GM12878 (cell line): ENCODE measurements around the gene B4GALNT4. TPM values are rescaled to one million over a fixed set of nuclear protein-coding genes. Genes with fewer than 3 reads are reported as not detected.

Experiments used
- ATAC-seq: fragments of 200-7000 bp; cut with Tn5 transposase; 3 replicates; pipeline ENCODE4 v1.9.1; 2020; ENCODE audit warnings: mild to moderate bottlenecking, moderate library complexity
- BruUV-seq: library from RNA; stranded (reverse); fragments of 400-500 nt; replicated peaks from 2 replicates; lab custom pipeline; 2021; lab: Mats Ljungman, UMichigan
- CTCF ChIA-PET: fragments of 300-600 bp; sonication (Branson Sonifier 250); formaldehyde crosslinking; extraction: SDS; loops from one replicate; lab custom pipeline; 2021; ENCODE audit warnings: inconsistent platforms; lab: Yijun Ruan, JAX
- POLR2A ChIA-PET: fragments of 350-600 bp; formaldehyde crosslinking; extraction: SDS; loops from one replicate; lab custom pipeline; 2021; ENCODE audit warnings: inconsistent platforms; lab: Charles Lee
- RAD21 ChIA-PET: fragments of 300-600 bp; sonication (Branson Sonifier 250); formaldehyde crosslinking; loops from one replicate; lab custom pipeline; 2023; ENCODE audit warnings: antibody characterized with exemption; ENCODE audit not compliant: unreplicated experiment; lab: Charles Lee
- SMC1A ChIA-PET: fragments of 300-600 bp; sonication (Branson Sonifier 250); formaldehyde crosslinking; loops from one replicate; lab custom pipeline; 2023; ENCODE audit not compliant: unreplicated experiment, uncharacterized antibody; lab: Charles Lee
- DNase-seq: peaks from one replicate; pipeline ENCODE4 v3.0.0-alpha.2; 2011; ENCODE audit warnings: low read depth, low spot score
- FAIRE-seq: peaks from 3 replicates; lab custom pipeline; 2011; peaks lifted over from hg19 to GRCh38; lab: Jason Lieb, UNC
- H2AFZ ChIP-seq: 2 replicates; pipeline ENCODE4 v1.6.0; 2011; ENCODE audit warnings: low read depth, low read length, control low read depth; ENCODE audit not compliant: control insufficient read depth
- H3K27ac ChIP-seq: 2 replicates; pipeline ENCODE4 v1.5.1; 2011; ENCODE audit warnings: control low read depth; ENCODE audit not compliant: control insufficient read depth, insufficient read depth
- H3K27me3 ChIP-seq, 2 experiments: replicated peaks in 1 of 2; 2 replicates each; pipeline versions ENCODE4 v1.6.0 to v1.6.1; 2011; ENCODE audit warnings: low read length in 1 of 2; ENCODE audit not compliant: control insufficient read depth in 2 of 2, insufficient read depth in 2 of 2
- H3K36me3 ChIP-seq, 2 experiments: 2 replicates each; pipeline ENCODE4 v1.5.1; 2011; ENCODE audit warnings: low read length in 1 of 2; ENCODE audit not compliant: control insufficient read depth in 2 of 2, insufficient read depth in 2 of 2
- H3K4me1 ChIP-seq: 2 replicates; pipeline ENCODE4 v1.6.1; 2011; ENCODE audit warnings: mild to moderate bottlenecking, low read length, moderate library complexity, mixed read lengths; ENCODE audit not compliant: control insufficient read depth, insufficient read depth
- H3K4me2 ChIP-seq: 2 replicates; pipeline ENCODE4 v1.6.0; 2011; ENCODE audit warnings: control low read depth; ENCODE audit not compliant: control insufficient read depth, insufficient read depth
- H3K4me3 ChIP-seq: fragments of 200-600 bp; sonication (generic); 2 replicates; pipeline ENCODE4 v1.5.1; 2016
- H3K79me2 ChIP-seq: 2 replicates; pipeline ENCODE4 v1.6.0; 2011; ENCODE audit warnings: low read length; ENCODE audit not compliant: control insufficient read depth, insufficient read depth
- H3K9ac ChIP-seq: 2 replicates; pipeline ENCODE4 v1.8.0; 2011; ENCODE audit warnings: low read length, control low read depth, mixed read lengths; ENCODE audit not compliant: control insufficient read depth, insufficient read depth
- H3K9me3 ChIP-seq: replicated peaks from 3 replicates; pipeline ENCODE4 v1.5.1; 2011; ENCODE audit warnings: mild to moderate bottlenecking, low read length; ENCODE audit not compliant: control insufficient read depth, insufficient read depth
- H4K20me1 ChIP-seq: 2 replicates; pipeline ENCODE4 v1.6.0; 2011; ENCODE audit not compliant: control insufficient read depth, insufficient read depth
- ASH2L ChIP-seq: fragments of 300-600, 200-600 bp; sonication (generic); IDR thresholded peaks from 2 replicates; pipeline ENCODE4 v1.6.1; 2017; ENCODE audit warnings: low read depth, mild to moderate bottlenecking, borderline replicate concordance
- BHLHE40 ChIP-seq, 2 experiments: fragments of 450-650 bp in 1 of 2; IDR thresholded peaks; 2 replicates each; pipeline ENCODE4 v1.6.1; 2011 to 2017; ENCODE audit warnings: low read depth in 2 of 2, borderline replicate concordance in 1 of 2, improper control_type of control experiment in 1 of 2, low read length in 1 of 2, mild to moderate bottlenecking in 1 of 2
- BRCA1 ChIP-seq: IDR thresholded peaks from 2 replicates; pipeline ENCODE4 v1.6.1; 2011; ENCODE audit warnings: low read depth, low read length, improper control_type of control experiment
- CHD2 ChIP-seq: IDR thresholded peaks from 2 replicates; pipeline ENCODE4 v1.6.1; 2011; ENCODE audit warnings: low read depth, low read length, improper control_type of control experiment, borderline replicate concordance
- EGR1 ChIP-seq, 2 experiments: IDR thresholded peaks; 1 replicate in 1 of 2; 2 replicates in 1 of 2; pipeline ENCODE4 v1.6.1; 2011 to 2012; ENCODE audit warnings: low read depth in 2 of 2, low read length in 2 of 2, borderline replicate concordance in 1 of 2, mild to moderate bottlenecking in 1 of 2, moderate library complexity in 1 of 2
- ESRRA ChIP-seq: IDR thresholded peaks from 2 replicates; pipeline ENCODE4 v1.6.1; 2012; ENCODE audit warnings: mild to moderate bottlenecking, low read length, improper control_type of control experiment
- GABPA ChIP-seq: IDR thresholded peaks from 2 replicates; pipeline ENCODE4 v1.6.1; 2014; ENCODE audit warnings: antibody characterized with exemption, low read depth, mild to moderate bottlenecking, inconsistent platforms
- GATAD2B ChIP-seq: fragments of 450-650 bp; conservative IDR thresholded peaks from 2 replicates; pipeline ENCODE4 v1.6.1; 2017; ENCODE audit warnings: low read depth, mild to moderate bottlenecking, moderate library complexity
- IRF4 ChIP-seq: IDR thresholded peaks from 2 replicates; pipeline ENCODE4 v1.6.1; 2011; ENCODE audit warnings: low read depth, low read length
- JUNB ChIP-seq: IDR thresholded peaks from 2 replicates; pipeline ENCODE4 v1.6.1; 2016; ENCODE audit warnings: antibody characterized with exemption, mild to moderate bottlenecking
- MLLT1 ChIP-seq: fragments of 450-650 bp; IDR thresholded peaks from 2 replicates; pipeline ENCODE4 v1.6.1; 2016; ENCODE audit warnings: mild to moderate bottlenecking
- MYC ChIP-seq: IDR thresholded peaks from 2 replicates; pipeline ENCODE4 v1.6.1; 2011; ENCODE audit warnings: mild to moderate bottlenecking, low read length, moderate library complexity, inconsistent platforms; ENCODE audit not compliant: insufficient read depth, insufficient replicate concordance, insufficient read length, severe bottlenecking
- POLR2AphosphoS5 ChIP-seq: IDR thresholded peaks from 2 replicates; pipeline ENCODE4 v1.6.1; 2011; ENCODE audit warnings: mild to moderate bottlenecking, low read length, inconsistent platforms
- RAD51 ChIP-seq: fragments of 450-650 bp; IDR thresholded peaks from 2 replicates; pipeline ENCODE4 v1.6.1; 2016; ENCODE audit warnings: moderate library complexity, mild to moderate bottlenecking, inconsistent platforms
- RUNX3 ChIP-seq: IDR thresholded peaks from 2 replicates; pipeline ENCODE4 v1.6.1; 2012; ENCODE audit warnings: low read length, inconsistent platforms
- SREBF2 ChIP-seq: IDR thresholded peaks from 2 replicates; pipeline ENCODE4 v1.6.1; 2012; ENCODE audit warnings: mild to moderate bottlenecking, low read length
- STAT1 ChIP-seq: fragments of 450-650 bp; conservative IDR thresholded peaks from 2 replicates; pipeline ENCODE4 v1.6.1; 2014; ENCODE audit warnings: antibody characterized with exemption, mild to moderate bottlenecking
- STAT3 ChIP-seq: IDR thresholded peaks from 2 replicates; pipeline ENCODE4 v1.6.1; 2011; ENCODE audit warnings: low read depth, low read length, improper control_type of control experiment
- WGBS: methylation state at CpG from one replicate; pipeline ENCODE4 v1.1.6; 2016; ENCODE audit warnings: low lambda C conversion rate; ENCODE audit not compliant: insufficient replicate concordance, insufficient coverage; ENCODE audit errors: missing lambda C conversion rate; 5-methylcytosine and 5-hydroxymethylcytosine counted together
- in situ Hi-C: fragments of 300-500 bp; cut with MboI; formaldehyde crosslinking; loops from 9 replicates; pipeline ENCODE4 v1.14.3; 2018; ENCODE audit warnings: mixed read lengths
- intact Hi-C: fragments of 100-400 bp; cut with micrococcal nuclease; formaldehyde crosslinking; loops from one replicate; pipeline ENCODE4 v1.14.2; 2022; ENCODE audit not compliant: unreplicated experiment
- polyA plus RNA-seq, 11 experiments: library from polyadenylated mRNA; depleted of rRNA in 4 of 11; unstranded in 6 of 11; stranded (reverse) in 5 of 11; fragments of >200 nt; fragmentation: Nextera tagmentation in 4 of 11; fragmentation: Illumina TruSeq in 1 of 11; extraction: Ambion mirVana in 4 of 11; extraction: Trizol in 1 of 11; gene quantifications; 1 replicate in 1 of 11; 2 replicates in 10 of 11; pipeline versions ENCODE4 v1.2.1 to v1.2.3, GENCODE V29; 2011 to 2016; ENCODE audit warnings: inconsistent platforms in 2 of 11, missing spikeins in 2 of 11, low read depth in 1 of 11
- total RNA-seq, 4 experiments: library from RNA; depleted of rRNA in 3 of 4; stranded (reverse); fragments of >200 nt in 3 of 4; fragmentation: Illumina TruSeq in 1 of 4; extraction: Trizol in 1 of 4; gene quantifications; 2 replicates each; pipeline versions ENCODE4 v1.2.1 to v1.2.3, GENCODE V29; 2013 to 2021
- TF ChIP-seq, protein P1 (sequence below): fragments of 450-650 bp; IDR thresholded peaks from 2 replicates; pipeline ENCODE4 v1.6.1; 2017; ENCODE audit warnings: low read depth, mild to moderate bottlenecking, moderate library complexity

The B4GALNT4 gene
- total and polyA plus RNA-seq, 10 of the 15 experiments (the other 5 are each of a cell fraction or from before 2014, with no cell fraction given) = 0.04 to 0.82 (median 0.40) TPM; not detected in 6

- TF ChIP-seq POLR2AphosphoS5 (no peak), STAT1 (no peak), RUNX3 (no peak), RAD51 (no peak), EGR1 (IDR thresholded peaks at IDR 0.05; ENCODE audit: borderline replicate concordance in 1 of 2, low read depth in 2 of 2, low read length in 2 of 2) (no peak), GABPA (no peak), MLLT1 (no peak)
- TF ChIP-seq, all 136 proteins: peak for 0
These were observed 25.8 kb downstream of the B4GALNT4 start (continued) for GRCh38 chr11:394858-395655.

GRCh38 chr11:395866-396265 is 26.6 kb downstream of the B4GALNT4 start:
- no peak for FAIRE-seq
- H3K36me3 ChIP-seq = no peaks in the 10 kb centered on the region
- POLR2A ChIA-PET = no interaction called here
- H3K4me2 ChIP-seq = no peak overlapping the region
- TF ChIP-seq, protein P1, sequence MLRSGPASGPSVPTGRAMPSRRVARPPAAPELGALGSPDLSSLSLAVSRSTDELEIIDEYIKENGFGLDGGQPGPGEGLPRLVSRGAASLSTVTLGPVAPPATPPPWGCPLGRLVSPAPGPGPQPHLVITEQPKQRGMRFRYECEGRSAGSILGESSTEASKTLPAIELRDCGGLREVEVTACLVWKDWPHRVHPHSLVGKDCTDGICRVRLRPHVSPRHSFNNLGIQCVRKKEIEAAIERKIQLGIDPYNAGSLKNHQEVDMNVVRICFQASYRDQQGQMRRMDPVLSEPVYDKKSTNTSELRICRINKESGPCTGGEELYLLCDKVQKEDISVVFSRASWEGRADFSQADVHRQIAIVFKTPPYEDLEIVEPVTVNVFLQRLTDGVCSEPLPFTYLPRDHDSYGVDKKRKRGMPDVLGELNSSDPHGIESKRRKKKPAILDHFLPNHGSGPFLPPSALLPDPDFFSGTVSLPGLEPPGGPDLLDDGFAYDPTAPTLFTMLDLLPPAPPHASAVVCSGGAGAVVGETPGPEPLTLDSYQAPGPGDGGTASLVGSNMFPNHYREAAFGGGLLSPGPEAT = no peak
- TF ChIP-seq BHLHE40 (IDR thresholded peaks at IDR 0.05; ENCODE audit: borderline replicate concordance in 1 of 2, low read depth in 2 of 2, low read length in 1 of 2) (no peak), GATAD2B (no peak), CHD2 (no peak), ASH2L (no peak), MYC (no peak), IRF4 (no peak), SREBF2 (no peak), STAT3 (no peak), BRCA1 (no peak), ESRRA (no peak), JUNB (no peak)
- no peak overlapping the region for H3K4me3 ChIP-seq
- H3K9ac ChIP-seq = no peak overlapping the region
- RAD21 ChIA-PET = no interaction called here
- no peak overlapping the region for H2AFZ ChIP-seq
- SMC1A ChIA-PET = interaction anchor here (1.7 kb wide), 1 partner anchor 145 kb away, joined by 5 read pairs; no protein-coding TSS in a partner anchor
- in situ Hi-C loops (no loop called here), intact Hi-C loops (no loop called here)
- no peak for DNase-seq
- H3K4me1 ChIP-seq = no peaks in the 10 kb centered on the region
- no peaks in the 10 kb centered on the region; the same call in 2 of the 3 replicates for H3K9me3 ChIP-seq
- H4K20me1 ChIP-seq = no peaks in the 10 kb centered on the region
- no peak for ATAC-seq
- H3K27me3 ChIP-seq = no peaks in the 10 kb centered on the region
- CTCF ChIA-PET = interaction anchor here (1.1 to 1.4 kb wide), 2 partner anchors 123 to 135 kb away, joined by 3 read pairs; no protein-coding TSS in a partner anchor
- no TSS peak for BruUV-seq
- WGBS = 66% methylated on average over 7 of the region's 11 CpGs
- H3K79me2 ChIP-seq = no peaks in the 10 kb centered on the region
- H3K27ac ChIP-seq = no peak overlapping the region
